ENCODE data around the gene PLD4.
"Not testable (repeated sequence)": the region's sequence is repeated elsewhere in the genome, so short reads cannot be mapped to it uniquely, and the experiment has no call there.

The PLD4 gene

GRCh38 chr14:104899781-104900180 is 24.9 kb upstream of the PLD4 start:
- no peak for DNase-seq (ENCODE audit: low read depth)

DNA sequence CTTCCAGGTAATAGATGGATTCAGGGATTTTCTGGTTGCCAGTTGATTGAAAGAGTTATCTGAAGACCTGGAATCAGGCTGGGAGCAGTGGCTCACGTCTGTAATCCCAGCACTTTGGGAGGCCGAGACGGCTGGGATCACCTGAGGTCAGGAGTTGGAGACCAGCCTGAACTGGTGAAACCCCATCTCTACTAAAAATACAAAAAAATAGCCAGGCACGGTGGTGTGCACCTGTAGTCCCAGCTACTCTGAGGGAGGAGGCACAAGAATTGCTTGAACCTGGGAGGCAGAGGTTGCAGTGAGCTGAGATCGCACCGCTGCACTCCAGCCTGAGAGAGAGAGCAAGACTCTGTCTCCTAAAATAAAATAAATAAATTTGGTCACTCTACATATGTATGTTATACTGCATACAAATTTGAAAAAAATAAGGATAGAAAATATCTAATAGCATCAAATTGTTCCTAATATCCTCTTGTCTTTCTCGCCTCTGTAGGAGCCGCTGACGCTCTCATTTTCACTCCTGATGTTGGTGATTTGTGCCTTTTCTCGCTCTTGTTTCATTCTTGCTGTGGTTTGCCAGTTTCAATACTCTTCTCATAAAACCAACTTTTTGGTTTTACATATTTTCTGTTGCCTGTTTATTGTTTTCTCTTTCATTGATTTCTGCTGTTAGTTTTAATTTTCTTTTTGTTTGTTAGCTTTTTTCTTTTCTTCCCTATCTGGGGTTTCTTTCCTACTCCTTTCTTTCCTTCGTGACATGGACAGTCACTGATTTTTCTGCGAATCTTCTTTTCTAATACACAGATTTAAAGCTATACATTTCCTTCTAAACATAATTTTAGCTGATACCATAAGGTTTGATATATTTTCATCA is 23.8 kb upstream of the PLD4 start:
- no peak for DNase-seq (ENCODE audit: low read depth)

GRCh38 chr14:104903990-104904389 is 20.7 kb upstream of the PLD4 start:
- no peak for DNase-seq (ENCODE audit: low read depth)

- DNase-seq (ENCODE audit: low read depth): not testable (repeated sequence)
Observed at GRCh38 chr14:104904650-104905578, 19.8 kb upstream of the PLD4 start.

- DNase-seq (ENCODE audit: low read depth): not testable (repeated sequence)
Observed at GRCh38 chr14:104905579-104905933, 19.1 kb upstream of the PLD4 start.

GRCh38 chr14:104908303-104908702 is 16.4 kb upstream of the PLD4 start:
- DNase-seq (ENCODE audit: low read depth): no peak

DNA sequence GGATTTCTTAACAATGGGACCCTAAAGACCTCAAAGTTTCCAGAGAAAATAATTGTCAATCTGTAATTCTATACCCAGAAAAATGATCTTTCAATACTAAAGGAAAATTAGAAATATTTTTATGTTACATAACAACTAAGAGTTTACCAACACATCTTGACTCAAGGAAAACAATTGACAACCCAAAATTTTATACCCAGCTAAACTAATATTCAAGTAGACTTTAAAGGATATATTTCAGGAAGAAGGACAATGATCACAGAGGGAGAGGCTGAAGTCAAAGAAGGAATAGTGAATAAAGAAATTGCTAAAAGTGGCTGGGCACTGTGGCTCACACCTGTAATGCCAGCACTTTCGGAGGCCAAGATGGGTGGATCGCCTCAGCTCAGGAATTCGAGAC is 12.6 kb upstream of the PLD4 start:
- DNase-seq (ENCODE audit: low read depth): no peak

- no peak for DNase-seq (ENCODE audit: low read depth)
Observed at GRCh38 chr14:104913435-104913834, 11.2 kb upstream of the PLD4 start.

DNA sequence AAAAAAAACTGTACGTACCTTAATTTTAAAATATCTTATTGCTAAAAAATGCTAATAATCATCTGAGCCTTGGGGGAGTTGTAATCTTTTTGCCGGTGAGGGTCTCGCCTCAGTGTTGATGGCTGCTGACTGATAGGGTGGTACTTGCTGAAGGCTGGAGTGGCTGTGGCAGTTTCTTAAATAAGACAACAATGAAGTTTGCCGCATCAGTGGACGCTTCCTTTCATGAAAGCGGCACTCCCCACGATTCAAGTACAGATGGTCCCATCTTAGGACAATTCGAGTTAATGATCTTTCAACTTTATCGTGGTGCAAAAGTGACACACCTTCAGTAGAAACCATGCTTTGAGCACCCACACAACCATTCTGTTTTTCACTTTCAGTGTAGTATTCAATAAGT is 7.6 kb upstream of the PLD4 start:
- DNase-seq (ENCODE audit: low read depth): no peak

DNA sequence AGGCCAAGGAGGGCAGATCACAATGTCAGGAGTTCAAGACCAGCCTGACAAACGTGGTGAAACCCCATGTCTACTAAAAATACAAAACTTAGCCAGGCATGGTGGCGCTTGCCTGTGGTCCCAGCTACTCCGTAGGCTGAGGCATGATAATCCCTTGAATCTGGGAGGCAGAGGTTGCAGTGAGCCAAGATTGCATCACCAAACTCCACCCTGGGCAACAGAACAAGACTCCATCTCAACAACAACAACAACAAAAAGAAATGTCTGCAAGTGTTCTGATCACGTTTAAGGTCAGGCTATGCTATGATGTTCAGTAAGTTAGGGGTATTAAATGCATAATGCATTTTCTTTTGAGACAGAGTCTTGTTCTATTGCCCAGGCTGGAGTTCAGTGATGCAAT is 6.7 kb upstream of the PLD4 start:
- DNase-seq (ENCODE audit: low read depth): peak; percentile 6

GRCh38 chr14:104919152-104919992 is 5.3 kb upstream of the PLD4 start:
- not testable (repeated sequence) for DNase-seq (ENCODE audit: low read depth)

DNA sequence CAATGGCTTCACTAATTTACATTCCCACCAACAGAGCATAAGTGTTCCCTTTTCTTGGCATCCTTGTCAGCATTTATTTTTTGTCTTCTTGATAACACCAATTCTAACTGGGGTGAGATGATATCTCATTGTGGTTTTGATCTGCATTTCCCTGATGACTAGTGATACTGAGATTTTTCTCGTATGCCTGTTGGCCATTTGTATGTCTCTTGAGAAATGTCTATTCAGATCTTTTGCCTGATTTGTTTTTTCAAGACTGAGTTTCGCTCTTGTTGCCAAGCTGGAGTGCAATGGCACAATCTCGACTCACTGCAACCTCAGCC is 4.7 kb upstream of the PLD4 start:
- DNase-seq (ENCODE audit: low read depth): no peak

GRCh38 chr14:104923640-104924420 is 849 bp upstream of the PLD4 start:
- DNase-seq (ENCODE audit: low read depth): no peak

DNA sequence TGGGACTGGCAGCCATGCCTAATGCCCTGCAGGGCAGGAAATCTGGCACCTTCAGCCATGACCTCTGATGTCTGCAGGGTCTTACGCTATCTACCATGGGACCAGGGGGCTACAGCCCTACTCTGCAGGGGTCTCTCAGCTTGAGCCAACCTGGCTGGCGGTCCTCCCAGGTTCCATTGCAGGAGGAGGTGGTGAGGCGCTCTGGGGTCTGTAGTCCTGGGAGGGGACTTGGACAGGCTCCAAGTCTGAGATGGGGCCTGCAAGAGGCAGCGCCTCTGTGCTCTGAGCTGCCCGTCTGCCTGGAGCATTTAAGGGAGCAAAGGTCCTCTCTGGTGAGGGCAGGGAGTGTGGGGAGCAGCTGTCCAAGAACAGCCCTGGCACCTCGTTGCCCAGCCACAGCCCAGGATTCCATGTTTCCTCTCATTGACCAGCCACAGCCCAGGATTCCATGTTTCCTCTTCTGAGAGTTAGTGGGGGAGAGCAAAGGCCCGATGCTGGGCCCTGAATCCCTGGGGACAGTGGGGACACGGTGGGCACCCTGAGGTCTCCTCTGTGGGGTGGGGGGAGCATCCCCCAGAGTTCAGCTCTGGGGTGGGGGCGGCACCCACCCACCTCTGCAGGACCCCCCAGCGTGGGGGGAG is 655 bp downstream of the PLD4 start:
- no peak for DNase-seq (ENCODE audit: low read depth)

- DNase-seq (ENCODE audit: low read depth): no peak
Observed at GRCh38 chr14:104925855-104926609, 1.4 kb downstream of the PLD4 start.

GRCh38 chr14:104926619-104927431 is 2.1 kb downstream of the PLD4 start:
- no peak for DNase-seq (ENCODE audit: low read depth)

DNA sequence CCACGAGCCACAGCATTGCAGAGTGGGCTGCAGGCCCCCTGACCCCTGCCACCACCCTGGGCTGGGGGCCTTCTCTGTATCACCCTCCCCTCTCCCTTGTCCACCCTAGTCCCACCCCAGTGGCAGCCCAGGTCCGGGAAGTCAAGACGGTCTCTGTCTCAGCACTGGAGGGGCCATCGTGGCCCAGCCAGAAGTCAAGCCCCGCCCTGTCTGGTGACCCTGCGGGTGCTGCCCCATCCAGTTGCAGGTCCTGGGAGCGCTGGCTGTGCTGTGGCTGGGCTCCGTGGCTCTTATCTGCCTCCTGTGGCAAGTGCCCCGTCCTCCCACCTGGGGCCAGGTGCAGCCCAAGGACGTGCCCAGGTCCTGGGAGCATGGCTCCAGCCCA is 2.7 kb downstream of the PLD4 start:
- no peak for DNase-seq (ENCODE audit: low read depth)

DNA sequence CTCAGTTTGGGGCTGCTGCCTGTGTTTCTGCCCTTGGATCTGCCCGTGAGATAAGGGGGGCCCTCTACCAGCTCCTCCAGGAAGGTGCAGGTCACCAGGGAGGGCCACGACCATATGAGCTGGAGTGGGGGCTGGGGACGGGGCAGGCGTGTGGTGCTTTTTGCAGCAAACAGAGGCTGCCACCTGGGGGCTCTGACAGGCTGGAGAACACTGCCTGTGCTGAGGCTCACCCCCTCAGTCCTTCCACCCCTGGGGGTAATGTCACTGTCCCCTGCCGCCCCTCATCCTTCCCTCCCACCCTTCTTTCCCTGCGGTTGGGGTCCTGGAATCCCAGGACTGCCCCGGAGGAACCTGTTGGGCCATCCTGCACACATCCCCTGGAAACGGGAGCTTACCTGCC is 3.2 kb downstream of the PLD4 start:
- no peak for DNase-seq (ENCODE audit: low read depth)

DNA sequence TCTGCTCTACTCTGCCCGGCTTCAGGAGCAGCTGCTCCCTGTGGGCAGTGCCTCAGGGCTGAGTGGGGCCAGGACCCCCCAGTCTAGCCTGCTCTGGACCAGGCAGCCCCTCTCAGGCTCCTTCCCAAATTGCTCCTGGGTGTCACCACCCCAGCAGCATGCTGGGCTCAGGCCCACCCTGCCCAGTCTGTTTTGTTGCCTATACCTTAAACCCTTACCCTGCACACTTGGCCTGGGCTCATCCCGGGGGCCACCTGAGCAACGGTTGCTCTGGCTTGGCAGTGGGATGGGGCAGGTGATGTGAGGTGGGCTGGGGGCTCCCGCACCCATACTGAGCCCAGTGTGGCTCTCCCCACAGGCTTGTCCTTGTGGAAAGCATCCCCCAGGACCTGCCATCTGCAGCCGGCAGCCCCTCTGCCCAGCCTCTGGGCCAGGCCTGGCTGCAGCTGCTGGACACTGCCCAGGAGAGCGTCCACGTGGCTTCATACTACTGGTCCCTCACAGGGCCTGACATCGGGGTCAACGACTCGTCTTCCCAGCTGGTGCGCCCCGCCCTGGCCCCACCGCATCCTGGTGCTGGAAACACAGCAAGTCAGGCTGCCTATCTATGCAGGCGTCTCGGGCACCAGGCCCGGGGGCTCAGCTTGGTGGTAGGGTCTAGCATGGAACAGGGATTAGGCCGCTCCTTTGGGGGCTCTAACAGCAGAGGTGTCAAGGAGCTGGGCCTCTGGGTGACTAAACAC is 3.9 kb downstream of the PLD4 start:
- no peak for DNase-seq (ENCODE audit: low read depth)

All from GM04503 (cell line).